Medulla oblongata (tissue), 1 donor: ENCODE data around the gene PLCH2.

ENCODE experiments used
- DNase-seq: peaks from one replicate; pipeline ENCODE4 v3.0.0-alpha.2; 2015; ENCODE audit errors: extremely low spot score

Gene PLCH2

DNA sequence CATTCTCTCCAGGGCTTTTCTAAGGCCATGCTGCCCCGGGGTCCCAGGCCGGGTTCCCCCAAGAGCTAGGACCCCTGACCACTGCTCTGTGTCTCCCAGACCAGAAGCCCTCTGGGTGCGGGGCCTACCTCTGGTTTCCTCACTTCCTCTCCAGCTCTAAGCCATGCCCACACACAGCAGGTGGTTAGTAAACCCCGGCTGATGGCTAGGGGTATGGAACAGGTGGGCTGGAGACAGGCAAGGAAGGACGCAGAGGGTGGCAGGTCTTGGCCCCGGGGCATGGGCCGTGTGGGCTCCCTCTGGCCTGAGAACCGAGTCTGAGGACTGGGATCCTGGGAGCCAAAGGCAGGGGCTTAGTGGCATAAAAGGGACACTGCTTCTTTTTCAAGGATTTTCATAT, 15.9 kb upstream of the PLCH2 start:
- DNase-seq: no peak

DNA sequence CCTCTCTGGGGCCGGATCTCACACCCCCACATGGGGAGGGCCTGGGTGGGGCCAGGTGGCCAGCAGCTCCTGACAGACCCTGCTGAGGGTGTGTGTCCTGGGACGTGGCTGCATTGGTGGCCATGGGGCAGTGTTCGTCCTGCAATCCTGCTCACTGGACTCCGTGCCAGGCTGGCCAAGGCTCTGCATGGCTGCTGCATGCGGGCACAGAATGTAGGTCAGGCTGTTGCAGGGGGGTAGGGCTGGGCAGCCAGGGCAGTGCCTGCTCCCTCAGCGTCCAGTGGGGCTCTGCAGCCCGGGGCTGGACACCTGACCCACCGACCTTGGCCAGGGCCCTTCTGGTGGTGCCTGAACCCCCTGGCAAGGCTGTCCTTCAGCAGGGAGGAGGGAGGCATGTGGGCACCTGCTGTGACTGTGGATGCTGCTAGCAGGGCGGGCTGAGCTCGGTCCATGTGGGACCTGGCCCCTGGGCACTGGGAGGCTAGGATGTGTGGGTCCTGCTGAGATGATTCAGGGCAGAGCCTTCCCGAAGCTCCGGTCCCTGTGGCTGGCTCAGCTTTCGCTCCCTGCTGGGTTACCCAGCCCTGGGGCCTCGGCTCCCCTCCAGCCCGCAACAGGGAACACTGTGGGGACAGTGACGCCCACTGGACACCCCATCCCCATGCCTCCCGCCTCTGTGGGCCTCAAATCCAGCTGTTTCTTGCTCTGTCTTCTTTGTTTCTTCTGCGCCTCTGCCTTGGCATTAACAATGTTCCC, 14.9 kb upstream of the PLCH2 start:
- DNase-seq: no peak

DNA sequence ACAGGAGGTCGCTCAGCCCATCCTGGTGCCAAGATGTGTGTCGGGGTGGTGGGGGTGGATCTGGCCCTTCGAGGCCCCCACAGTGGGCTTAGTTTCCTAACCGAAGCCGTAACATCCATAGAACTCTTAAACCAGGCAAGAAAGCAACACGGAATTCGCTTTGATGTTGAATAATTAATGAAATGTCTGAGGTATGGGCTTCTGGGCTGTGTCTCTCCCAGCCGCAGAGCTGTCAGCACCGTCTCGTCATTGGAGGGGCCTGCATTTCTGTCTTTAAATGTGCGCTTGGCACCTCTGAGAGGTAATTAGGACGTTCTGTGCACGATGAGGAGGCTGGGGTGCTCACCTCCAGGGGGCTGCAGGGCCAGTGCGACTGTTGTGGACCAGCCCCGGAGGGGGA, 13.3 kb upstream of the PLCH2 start:
- no peak for DNase-seq

DNA sequence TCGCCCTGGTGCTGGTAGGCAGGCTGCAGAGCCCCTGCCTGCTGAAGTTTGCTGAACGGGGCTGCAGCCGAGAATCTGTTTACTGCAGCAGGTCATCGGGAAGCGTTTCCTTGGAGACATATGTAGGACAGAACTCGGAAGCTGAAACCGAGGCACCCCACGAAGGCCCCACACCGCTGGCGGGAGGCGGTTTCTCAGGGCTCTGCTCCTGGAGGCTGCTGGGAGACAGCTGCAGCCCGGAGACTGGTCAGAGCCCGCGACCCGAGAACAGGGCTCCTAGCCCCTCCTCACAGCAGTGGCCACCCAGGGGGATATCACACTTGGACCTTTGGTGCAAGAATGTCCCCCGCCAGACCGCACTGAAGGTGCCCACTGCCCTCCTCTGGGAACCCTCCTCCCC, 12.7 kb upstream of the PLCH2 start:
- DNase-seq: no peak

DNA sequence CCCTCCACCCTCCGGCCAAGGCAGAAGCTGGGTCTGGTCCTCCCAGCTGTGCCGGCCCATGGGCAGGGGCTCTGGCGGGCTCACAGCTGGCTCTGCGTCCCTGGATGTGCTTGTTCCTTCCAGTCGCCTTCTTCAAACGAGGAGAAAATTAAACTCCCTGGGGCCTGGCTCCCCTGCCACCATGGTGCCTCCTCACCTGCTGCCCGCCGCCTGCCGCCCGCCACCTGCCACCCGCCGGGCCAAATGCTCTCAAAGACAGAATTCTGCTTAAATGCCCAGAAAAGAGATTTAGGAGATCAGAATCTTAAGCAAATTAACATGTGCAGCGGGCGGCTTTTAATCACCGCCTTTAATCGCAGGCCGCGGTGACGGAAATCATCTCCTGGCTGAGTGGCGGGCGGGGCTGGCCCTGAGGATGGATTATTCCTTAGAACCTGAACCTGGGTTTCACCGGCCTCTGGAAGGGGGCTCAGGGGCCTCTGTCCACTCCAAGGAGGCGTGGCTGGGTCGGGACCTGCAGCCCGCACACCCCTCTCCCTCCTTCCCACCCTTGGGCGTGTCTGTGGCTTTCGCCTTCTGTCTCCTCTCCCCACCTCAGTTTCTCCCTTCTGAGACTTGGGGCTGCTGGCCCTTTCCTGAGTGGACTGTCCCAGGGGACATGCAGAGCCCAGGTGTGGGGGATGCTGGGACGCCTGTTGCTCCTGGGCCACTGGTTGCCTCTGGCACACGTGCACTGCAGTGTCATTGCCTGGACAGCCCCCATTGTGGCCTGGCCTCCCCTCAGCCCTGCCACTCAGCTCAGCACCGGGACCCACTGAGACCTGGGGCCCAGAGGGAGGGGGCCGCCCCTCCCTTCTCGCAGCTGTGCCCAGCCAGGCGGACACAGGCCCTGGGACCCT, 10.5 kb upstream of the PLCH2 start:
- DNase-seq: no peak

DNA sequence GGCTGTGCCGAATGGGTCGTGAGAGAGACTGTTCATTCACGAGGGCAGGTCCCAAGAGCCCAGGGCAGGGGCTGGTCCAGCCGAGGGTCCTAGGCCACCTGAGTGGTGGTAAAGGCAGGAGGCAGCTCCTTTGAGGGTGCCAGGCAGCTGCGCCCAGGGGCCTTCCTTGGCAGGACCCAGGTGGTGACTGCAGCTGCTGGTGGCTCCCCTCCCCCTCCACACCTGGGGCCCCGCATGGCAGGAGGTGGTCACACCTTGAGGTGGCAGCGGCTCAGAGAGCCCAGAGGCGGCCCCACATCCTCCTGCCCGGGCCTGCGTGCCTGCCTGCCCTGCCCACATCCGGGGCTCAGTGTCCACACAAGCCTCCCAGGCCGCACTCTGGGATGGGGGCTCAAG, 9.8 kb upstream of the PLCH2 start:
- no peak for DNase-seq

DNA sequence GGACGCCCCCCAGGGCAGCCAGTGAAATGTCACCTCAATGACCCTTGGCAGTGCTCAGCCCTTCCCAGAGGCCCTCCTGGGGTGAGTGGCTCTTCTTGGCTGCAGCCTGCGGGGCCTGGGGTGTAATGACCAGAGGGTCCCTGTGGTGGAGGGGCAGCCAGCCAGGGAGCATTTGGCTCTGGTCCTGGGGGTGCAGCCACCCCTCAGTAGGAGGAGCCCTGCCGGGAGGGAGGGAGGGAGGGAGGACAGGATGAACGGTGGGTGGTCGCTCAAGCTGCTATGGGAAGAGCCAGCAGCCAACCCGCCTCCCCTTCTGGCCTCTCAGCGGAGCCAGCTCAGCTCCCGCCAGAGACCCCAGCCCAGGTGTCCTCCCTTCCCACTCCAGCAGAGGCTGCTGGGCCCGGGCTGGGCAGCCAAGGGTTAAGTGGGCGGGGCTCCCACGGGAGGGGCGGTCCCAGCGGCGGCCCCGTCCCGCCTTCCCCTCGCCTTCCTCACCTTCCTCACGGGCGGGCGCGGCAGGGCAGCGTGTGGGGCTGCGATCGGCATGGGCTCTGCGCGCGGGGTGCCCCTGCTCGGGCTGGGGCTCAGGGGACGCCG, 9.0 kb upstream of the PLCH2 start:
- DNase-seq: no peak

DNA sequence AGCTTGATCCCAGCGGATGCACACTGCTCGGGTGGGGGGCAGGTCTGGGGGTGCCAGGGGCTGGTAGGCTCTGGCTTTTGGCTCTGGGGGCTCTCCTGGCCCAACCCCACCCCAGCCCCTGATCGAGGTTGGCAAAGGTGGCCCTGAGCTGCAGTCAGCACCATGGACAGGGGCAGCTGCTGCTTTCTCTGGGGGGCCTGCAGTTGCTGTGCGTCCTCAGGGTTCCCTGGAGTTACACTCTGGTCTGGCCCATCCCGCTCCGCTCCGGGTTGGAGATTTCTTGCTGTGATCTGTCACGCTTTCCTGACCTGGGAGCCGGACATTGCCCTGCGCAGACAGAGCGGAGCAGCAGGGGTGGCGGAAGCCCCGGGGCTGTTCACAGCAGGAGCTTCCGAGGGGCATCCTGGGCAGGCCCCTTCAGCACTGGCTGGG, 8.0 kb upstream of the PLCH2 start:
- DNase-seq: no peak

DNA sequence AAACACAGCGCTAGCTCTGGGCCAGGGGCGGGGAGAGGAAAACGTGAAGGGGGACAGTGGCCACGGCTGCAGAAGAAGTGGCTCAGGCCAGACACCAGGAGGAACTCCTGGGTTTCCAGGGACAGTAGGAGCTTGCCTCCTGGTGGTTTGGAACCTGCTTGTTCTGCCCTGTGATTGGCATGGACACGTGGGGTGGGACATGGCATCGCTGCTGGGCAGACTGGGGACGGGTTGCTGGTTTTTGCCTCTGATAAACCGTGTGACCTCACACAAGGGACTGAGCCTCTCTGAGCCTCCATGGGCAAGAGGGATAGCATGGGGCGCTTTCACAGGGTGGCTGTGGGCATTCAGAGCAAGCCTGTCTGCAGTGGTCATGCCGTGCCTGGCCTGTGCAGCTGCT, 7.5 kb upstream of the PLCH2 start:
- no peak for DNase-seq

DNA sequence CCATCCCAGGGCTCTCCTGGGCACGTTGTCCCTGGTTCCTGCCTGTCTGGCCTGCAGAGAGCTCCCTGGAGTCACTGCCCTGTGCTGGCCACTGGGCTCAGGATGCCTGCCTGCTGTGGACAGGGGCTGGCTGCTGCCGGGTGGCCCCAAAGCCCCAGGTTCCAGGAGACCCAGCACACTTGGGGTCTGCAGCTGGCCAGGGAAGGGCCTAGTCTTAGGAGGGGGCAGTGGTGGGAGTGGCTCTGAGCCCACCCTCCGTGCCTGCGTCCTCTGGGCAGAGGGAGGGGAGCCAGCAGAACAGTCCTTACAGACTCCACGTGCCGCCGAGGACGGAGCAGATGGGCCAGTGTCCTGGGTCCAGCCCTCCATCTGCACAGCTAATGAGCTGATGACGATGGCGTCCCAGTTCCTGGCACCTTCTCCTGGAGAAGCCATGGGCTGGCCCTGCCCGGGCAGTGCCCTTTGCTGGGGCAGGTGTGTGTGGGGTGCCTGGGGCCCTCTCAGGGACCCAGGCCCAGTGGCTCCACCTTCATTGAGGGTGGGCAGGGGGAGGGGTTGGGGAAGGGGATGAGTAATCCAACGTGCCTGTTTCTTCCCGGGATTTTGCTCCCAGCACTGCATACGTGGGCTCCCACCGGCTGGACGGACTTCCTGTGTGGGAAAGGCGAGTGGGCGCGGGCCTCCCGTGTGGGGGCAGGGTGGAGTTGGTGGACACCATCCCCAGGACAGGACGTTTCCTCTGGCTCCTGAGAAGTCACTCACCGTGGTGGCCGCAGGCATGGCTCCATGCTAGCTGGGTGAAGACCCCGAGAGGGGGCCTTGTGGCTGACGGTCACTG, 6.8 kb upstream of the PLCH2 start:
- no peak for DNase-seq

DNA sequence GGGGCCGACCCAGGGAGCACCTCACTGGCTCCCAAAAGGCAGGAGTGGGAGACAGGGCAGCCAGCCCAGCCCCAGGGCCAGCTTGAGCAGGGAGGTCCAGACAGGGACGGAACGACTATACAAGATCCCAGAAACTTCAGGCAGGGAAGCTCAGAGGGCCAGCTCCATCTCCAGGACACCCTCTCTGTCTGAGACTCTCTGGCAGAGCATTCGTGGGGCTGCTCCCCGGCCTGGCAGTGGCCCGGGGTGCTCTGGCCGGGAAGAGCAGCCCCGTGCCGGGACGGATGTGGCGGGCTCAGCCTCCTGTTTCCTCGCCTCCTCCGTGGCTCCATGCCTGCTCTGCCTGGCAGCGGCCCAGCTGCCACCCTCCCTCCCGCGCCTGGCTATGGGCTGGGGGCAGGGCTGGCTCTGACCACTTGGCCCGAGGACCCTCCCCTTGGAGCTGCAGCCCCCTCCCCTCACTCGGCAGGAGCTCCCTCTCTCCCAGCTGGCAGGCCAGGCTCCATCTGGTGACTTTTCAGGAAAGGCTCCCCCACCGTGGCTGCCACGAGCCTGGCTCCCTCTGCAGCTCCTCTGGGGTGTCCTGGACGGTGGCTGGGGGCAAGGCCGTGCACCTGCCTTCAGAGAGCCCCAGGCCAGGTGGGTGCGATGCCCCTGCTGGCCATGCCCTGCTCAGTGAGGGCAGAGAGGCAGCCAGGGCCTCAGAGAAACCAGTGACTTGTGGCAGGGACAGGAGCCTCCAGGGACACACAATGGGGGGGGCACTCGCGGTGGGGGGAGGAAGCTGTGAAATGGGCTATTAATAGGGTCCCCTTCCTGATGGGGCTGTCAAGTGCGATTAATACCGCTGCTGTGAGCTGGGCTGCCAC, 5.6 kb upstream of the PLCH2 start:
- DNase-seq: no peak

DNA sequence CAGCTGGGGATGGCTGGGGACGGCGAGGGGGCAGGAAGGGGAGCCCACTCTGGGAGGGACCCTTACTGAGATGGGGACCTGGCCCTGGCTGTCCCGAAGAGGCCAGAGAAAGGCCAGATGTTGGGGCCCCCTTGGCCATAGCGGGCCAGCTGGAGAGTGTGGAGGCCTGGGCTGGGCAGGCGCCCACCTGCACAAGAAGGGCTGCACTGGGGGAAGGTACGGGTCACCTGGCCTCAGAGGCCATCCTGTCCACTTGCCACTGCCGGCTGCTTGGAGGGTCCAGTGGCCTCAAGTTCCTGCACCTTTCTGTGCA, 5.0 kb upstream of the PLCH2 start:
- no peak for DNase-seq

DNA sequence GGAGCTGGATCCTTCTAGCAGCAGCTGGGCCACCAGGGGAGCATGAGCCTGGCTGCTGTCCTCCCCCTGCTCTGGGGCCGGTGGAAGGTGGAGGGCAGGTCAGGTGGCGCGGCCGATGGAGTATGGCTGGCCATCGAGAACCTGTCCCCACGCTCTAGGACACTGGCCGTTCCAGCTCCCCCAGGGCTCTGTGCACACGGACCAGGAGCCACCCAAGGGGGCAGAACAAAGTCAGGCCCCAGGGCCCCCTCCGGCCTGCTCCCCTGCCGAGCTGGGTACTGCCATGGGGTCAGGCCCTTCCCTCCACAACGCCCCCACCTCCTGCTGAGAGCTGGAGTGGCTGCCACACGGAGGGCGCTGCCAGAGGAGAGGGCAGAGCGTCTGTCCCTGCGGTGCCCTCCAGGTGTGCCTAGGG, 4.5 kb upstream of the PLCH2 start:
- no peak for DNase-seq

DNA sequence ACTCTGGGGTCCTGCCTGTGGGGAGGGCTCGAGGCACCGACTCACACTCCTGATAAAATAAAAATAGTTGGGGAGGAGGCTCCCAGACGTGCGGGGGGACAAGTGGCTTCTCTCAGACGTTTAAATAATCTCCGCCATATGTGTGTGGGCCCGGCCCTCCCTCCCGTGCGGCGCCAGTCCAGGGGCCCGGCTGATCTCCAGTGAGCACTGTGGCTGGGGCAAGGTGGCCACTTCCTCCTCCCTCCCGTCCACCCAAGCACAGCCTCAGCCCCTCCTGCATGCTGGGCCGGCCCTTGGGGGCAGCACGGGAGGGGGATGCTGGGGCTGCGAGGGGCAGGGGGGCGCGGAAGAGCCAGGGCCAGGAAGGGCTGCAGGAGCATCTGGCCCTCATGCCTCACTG, 4.0 kb upstream of the PLCH2 start:
- no peak for DNase-seq

DNA sequence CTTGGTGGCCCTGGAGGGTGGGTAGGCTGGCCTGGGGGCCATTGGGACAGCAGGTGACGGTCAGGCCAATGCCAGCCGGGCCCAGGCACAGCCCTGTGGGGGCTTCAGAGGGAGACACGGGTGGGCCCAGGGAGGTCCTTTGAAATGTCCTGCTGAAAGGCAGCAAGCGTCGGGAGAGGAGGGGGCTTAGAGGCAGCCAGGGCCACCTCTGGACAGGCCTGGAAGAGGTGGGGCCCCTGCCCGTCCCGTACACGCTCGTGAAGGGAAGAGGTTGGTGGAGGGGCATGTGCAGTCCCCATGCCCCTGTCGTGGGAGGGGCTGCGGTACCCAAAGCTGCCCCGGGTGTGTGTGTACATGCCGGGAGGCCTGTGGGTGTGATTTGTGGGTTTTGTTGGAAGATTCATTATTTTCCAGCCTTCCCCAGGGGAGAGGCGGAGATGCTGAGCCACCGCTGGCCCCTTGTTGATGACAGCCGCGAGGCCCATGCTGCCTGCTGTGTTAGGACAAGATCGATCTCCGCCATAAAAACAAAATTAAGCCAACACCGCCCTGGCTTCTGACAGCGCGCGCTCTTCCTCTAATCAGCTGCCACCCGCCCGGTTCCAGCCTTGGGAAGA, 3.4 kb upstream of the PLCH2 start:
- no peak for DNase-seq

DNA sequence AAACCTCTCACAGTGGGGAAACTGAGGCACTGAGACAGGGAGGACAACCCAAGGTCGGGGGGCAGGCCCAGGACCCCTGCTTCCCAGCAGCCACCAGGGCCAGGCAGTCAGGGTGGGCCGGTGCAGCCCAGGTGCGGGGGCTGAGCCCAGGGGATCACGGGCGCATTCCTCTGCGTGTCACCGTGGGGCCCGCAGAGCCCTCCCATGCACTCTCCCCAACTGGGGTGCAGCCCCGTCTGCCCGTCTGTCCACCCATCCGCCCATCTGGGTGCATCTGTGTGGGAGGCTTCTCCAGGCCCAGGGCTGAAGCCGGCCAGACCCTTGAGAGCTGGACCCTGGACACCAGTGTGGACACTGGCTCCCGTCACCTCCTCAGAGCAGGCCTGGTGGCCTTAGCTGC, 2.9 kb upstream of the PLCH2 start:
- no peak for DNase-seq

DNA sequence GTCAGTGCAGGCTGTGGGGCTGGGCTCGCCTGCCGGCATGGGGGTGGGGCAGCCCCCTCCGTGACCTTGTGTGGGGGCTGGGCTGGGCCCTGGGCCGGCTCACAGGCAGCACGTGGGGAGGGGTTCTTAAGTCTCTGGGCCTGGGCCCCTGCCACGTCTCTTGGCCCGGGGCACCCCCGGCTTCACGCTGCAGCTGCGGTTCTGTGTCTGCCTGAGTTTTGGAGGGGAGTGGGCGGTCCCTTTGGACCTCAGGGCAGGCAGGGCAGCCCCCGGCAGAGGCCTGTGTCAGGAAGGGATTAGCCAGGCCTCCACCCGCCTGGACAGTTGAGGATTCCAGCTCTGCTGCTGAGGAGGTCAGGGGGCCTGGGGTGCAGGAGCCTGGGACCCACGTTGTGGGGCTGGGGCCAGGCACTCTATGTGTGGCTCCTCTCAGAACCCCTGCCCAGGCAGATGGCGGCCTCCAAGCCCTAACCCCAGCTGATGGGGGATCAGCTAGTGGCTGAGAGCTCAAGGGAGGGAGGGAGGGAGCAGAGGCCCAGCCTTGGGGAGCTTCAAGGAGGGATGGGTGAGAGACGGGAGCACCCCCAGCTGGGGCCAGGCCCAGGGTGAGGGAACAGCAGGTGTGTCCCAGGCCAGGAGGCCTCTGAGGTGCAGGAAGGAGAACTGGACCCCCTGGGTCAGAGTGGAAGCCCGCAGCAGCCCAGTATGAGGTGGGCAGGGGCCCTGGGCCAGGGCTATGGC, 1.8 kb upstream of the PLCH2 start:
- no peak for DNase-seq

DNA sequence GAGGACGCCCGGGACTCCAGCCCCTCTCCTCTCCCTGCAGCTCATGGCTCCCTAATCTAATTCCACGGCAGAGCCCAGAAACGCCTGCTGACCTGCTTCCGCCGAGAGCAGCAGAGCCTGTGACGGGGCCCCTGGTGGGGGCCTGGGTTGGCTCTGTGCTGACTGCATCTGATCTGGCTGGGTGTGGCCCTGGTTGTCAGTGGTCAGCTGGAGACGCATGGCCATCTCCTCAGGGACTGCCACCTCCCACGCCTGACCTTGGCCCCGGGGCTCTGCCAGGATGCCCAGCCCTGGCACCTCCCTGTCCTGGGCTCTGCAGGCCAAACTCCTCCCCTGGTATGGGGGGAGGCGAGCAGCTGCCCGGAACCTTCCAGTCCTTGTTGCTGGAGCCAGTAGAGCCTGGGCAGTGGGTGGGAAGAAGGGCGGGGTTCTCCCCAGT, 1.1 kb upstream of the PLCH2 start:
- DNase-seq: no peak

DNA sequence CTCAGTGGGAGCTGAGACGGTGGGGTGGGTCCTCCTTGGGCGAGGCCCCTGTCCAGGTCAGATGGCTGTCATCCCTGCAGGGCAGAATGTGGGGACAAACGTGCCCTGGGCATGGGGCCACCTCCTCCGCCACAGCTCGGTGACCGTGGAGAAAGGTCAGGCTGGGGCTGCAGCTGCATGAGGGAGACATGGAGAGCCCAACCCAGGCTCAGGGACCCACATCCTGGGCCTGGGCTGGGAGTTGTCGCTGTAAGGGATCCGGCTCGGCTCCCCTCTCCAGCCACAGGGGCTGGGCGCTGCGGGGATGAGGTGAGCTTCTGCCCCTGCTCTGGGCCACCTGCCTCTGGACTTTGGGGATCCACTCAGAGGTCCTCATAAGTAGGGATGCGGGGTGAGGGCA, 518 bp upstream of the PLCH2 start:
- no peak for DNase-seq

DNA sequence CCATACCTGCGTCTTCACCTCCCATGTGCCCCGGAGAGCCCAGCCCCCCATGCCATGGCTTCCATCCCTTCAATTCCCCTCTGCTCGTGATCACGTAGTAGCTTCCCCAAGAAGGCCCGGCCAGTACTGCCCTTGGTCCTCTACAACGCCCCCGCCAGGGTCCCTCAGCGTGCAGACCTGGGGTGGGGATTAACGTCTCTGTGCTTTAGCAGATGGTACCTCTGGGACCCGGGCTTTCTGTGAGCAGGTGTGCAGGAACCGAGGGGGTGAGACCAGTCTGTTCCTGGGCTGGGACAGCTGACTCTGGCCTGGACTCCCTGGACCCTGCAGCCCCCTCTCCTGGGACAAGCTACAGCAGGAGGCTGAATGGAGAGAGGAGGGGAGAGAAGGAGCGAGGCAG, 1.2 kb downstream of the PLCH2 start:
- DNase-seq: no peak
